GM18517 (cell line): Measurements from ENCODE around the gene B4GALT5.

ENCODE experiments used
- ATAC-seq: cut with Tn5 transposase; IDR thresholded peaks from one replicate; pipeline ENCODE4 v1.9.1; 2021; ENCODE audit warnings: mild to moderate bottlenecking, moderate library complexity; ENCODE audit not compliant: unreplicated experiment

B4GALT5 gene

DNA sequence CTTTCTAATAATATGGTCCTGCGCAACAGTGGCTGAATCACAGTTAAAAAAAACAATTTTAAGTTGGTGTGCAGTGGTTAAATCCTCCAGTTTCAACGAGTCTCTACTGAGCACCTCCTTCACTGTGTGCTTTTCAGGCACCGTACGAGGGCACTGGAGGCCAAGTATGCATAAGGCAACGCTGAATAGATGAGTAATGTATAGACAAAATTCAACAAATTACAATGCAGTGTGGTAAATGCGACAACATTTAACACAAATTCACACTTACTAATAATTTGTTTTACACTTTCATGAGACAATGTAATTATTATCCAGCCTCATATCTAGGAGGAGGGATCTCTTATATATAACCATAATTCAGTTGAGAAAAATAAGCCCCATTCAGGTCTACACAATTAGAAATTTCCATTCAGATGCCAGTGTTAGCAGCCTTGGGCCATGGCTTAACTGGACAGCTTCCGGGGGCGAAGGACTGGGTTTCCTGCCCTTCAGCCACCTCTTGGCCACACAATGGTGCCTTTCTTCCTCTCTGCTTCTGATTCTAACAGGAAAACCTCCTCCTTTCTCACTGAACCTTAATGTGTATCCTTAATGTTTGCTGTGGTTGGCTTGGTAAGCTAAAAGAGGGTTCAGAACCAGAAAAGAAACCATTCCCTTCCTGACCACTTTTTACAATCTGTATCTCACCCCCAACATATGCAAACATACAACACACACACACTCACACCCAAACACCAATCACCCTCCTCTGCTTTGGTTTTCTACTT lies 51.9 kb downstream of the B4GALT5 start:
- no peak for ATAC-seq

DNA sequence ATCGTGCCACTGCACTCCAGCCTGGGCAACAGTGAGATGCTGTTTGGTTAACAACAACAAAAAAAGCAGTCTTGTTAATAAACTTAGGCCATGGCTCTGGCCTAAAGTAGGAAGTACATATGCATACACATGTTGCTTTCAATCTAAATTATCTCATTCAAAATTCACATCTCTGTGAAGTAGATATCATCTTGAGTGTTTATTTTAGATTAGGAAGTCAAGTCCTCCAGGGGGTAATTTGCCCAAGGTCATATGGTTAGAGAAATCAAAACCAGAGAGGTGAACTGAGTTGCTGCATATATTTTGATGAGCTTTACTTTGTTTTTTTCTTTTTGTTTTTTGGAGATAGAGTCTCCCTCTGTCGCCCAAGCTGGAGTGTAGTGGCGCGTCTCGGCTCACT lies 52.8 kb downstream of the B4GALT5 start:
- ATAC-seq: no peak

DNA sequence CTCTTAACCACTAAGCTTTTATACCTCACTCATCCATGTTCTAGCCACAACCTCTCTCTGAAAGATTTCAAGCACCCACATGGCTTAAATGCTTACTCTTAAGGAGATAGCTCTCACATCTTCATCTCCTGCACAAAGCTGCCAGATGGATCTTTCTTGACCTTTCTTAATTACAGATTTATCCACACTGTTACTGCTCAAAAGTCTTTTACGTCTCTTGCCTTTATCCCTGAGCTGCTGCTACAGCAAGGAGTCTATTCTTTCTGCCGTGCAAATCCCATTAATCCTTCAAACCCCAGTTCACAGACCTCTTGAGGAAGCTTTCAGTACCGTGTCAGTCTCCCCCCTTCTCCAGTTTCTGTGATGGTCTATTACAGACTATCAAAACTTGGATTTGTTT lies 54.6 kb downstream of the B4GALT5 start:
- ATAC-seq: no peak

- ATAC-seq: no peak
Observed at GRCh38 chr20:49658508-49658907, 55.2 kb downstream of the B4GALT5 start.

DNA sequence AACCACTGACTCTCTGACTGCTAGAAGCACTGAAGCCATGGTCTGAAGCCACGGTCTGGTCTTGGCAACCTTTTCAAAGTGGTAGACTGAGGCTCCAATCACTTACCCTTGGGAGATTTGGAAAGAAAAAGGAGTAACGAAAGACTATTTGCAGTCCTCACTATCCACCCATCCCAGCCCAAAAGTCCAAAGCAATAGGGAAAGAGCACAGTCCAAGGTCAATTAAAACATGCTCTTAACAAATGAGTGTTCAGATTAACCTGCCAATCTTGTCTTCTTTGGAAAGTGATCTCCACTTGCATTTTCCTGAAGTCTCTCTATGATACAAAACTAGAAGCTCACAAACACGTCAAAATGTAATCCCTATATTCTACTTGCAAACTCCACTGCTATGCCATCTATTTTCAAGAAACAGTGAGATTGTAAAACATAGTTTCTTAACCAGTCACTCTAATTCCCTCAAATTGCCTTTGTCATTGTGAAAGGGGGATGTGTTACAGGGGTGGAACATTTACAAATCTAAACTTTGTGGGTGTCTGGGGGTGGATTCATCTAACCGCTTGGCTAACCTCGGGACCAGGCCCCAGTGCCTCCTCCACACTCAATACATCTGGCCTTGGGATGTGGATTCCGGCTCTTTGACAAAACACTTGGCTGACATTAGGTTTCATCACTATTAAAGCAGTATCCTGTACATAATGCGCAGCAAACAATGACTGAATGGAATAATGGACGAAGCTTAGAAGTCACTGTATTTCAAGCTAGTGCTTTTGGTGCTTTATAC lies 56.4 kb downstream of the B4GALT5 start:
- no peak for ATAC-seq

DNA sequence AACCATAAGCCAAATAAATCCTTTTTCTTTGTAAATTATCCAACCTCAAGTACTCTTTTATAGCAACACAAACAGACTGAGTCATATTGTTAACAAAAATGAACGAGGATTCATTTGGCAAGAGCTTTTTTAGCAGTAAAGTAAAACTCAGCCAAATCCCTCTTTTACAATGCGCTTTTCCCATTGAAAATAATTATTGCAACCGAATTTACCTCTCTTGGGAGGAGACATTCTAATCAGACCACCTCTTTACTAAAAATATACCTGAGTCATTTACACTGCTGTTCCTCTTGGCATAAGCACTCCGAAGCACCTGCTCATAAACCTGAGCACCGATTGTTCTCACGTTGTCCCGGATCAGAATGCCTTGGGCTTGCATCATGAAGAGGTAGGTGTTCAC lies 57.4 kb downstream of the B4GALT5 start:
- no peak for ATAC-seq

GRCh38 chr20:49653925-49654434 lies 59.7 kb downstream of the B4GALT5 start:
- ATAC-seq: no peak

DNA sequence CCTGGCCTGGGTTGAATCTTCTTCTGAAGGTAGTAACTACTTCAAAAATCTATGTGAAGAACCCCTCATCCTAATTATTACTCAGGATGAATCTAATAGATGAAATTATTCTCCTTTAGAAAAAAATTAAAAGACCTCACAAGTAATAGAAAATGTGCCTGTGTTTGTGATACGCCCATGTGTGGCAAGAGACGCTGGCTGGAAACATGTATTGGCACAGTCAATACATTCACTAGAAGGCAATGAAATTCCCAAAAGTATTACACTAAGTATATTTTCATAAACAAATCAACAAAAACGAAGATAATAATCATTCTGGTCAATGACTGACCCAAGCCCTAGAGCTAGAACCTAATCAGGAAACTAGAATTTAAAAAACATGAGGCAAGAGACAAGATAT lies 64.0 kb downstream of the B4GALT5 start:
- ATAC-seq: no peak

- ATAC-seq: no peak
Observed at GRCh38 chr20:49647550-49647949, 66.1 kb downstream of the B4GALT5 start.

DNA sequence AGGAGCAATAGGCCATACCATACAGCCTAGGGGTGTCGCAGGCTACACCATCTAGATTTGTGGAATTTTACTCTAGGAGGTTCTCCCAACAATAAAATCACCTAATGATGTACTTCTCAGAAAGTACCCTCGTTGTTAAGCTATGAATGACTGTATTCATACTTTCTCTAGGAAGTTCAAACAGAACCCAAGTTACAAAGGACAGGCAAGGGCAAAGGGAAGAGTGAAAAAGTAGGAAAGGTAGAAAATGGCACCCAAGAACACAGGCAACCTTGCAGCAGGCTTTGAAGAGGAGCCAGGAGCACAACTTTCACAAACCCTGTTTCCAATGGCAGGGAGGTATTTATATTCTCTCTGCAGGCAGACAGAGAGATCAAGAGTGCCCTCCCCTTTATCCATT lies 67.2 kb downstream of the B4GALT5 start:
- ATAC-seq: no peak

DNA sequence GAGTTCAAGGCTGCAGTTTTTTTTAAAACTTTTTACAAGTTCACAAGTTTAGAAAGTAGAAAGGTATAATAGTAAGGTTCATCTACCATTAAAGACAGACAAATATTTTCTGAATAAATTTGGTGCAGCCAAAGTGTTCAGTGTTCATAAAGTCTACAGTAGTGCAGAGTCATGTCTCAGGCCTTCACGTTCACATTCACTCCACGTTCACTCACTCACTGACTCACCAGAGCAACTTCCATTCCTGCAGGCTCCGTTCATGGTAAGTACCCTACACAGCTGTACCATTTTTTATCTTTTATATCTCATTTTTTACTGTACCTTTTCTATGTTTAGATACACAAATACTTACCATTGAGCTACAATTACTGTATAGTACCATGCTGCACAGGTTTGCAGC lies 67.6 kb downstream of the B4GALT5 start:
- no peak for ATAC-seq

DNA sequence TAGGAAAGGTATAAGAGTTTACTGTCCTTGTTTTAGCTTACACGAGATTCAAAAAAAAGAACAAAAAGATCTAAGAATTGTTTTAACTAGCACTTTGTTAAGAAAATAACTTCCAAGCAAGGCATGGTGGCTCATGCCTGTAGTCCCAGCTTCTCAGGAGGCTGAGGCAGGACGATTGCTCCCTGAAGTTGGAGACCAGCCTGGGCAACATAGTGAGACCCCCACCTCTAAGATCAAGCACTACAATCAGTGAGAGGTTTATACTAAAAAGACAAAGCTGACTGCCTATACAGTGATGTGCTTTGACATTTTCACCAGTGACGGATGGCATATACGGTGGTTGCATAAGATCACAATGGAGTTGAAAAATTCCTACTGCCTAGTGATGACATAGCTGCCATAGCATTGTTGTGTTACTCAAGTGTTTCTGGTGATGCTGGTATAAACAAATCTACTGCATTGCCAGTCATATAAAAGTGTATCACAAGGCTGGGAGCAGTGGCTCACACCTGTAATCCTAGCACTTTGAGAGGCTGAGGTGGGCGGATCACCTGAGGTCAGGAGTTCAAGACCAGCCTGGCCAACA lies 68.6 kb downstream of the B4GALT5 start:
- ATAC-seq: no peak

- no peak for ATAC-seq
Observed at GRCh38 chr20:49642816-49643215, 70.9 kb downstream of the B4GALT5 start.

- no peak for ATAC-seq
Observed at GRCh38 chr20:49641683-49642656, 71.7 kb downstream of the B4GALT5 start.

DNA sequence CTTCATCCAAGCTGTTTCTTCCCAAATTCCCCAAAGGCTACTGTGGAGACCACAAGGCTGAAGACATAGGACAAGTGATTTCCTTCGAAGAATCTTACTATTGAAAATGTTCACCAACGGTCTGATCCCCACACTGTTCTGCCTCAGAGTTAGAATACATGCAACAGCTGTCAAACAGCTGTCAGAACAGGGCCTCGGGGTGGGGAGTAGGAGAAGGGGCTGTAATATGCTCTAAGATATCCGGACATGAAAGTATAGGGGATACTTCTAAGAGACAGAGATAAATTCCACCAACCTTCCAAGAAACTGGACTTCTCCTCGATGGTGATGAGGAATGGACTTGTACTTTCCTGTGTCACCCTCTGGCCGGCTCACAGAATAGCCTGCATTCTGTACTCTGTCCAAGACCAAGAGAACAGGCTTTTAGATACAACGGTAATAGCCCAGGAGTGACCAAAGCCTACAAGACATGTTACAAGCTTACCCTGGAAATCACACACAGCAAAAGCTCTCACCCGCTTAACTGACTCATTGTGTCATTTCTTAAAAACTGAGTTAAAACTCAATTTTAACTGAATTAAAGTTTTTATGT lies 76.5 kb downstream of the B4GALT5 start:
- no peak for ATAC-seq

- ATAC-seq: no peak
Observed at GRCh38 chr20:49636447-49636846, 77.2 kb downstream of the B4GALT5 start.

DNA sequence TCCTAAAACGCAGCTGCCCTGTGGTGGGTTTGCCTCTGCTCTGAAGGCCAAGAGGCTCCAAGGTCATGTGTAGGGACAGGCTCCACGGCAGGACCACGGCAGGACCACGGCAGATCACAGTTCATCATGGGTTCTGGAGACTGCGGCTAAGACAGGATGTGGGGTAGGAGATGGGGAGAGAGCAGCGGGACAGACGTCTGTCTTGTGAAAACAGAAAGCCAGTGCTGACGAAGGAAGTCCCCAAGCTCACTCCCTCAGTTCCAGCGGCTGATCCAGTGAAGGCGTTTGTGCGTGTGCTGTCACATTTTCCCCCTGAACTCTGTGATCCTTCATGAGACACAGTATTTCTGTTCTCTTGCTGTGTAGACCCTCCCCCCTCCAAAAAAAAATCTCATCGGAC lies 77.8 kb downstream of the B4GALT5 start:
- no peak for ATAC-seq

GRCh38 chr20:49635166-49635565 lies 78.5 kb downstream of the B4GALT5 start:
- ATAC-seq: no peak

DNA sequence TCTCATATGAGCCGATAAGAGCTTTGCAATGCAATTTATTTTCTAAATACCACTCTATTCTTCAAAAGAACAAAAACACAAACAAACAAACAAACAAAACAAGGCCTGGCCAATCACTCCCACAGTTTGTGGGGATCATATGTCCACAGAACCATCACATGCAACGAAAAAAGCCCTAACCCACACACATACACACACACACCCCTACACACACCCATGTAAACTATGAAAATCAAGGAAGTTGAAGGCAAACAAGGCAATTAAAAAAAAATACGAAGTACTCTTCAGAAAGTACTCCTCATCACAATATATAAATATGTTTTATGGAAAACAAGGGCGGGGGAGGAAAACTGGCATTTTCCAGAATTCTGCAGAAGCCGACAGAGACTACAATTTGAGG lies 79.6 kb downstream of the B4GALT5 start:
- no peak for ATAC-seq

GRCh38 chr20:49633643-49634042 lies 80.0 kb downstream of the B4GALT5 start:
- no peak for ATAC-seq
